ENCODE data around the gene ARHGEF33. TPM values are rescaled to one million over a fixed set of nuclear protein-coding genes. Genes with fewer than 3 reads are reported as not detected.
A peak's percentile ranks its signal among the peaks of the same experiment; 100 is the strongest.
"Not testable (repeated sequence)": the region's sequence is repeated elsewhere in the genome, so short reads cannot be mapped to it uniquely, and the experiment has no call there.

Gene ARHGEF33
- total RNA-seq, 1 experiment from 2014 or later, result not detected

DNA sequence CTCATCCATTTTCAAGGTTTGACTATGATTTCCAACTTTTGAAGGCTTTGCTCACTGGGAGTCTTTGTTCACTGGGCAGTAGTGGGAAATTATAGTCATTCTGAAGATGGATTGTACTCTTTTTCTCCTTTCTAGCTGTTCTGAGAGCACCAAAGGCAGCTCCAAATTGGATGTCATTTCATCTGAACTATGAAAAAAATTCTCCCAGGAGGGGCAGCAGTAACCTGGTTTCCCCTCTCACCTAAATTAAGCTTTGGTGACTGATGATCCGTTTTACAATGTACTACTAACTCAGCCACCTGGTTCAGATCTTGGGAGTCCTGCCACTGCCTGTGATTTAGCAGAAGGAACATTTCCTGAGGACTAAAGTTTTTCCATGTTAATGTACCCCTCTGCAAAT lies 17.6 kb downstream of the ARHGEF33 start:
- in situ Hi-C loops (cut with HindIII; ENCODE audit: low pct_unique_long_range_greater_than_20kb, low sequenced_read_pairs), result no loop called here
- no peak for DNase-seq (ENCODE audit: low read depth)

DNA sequence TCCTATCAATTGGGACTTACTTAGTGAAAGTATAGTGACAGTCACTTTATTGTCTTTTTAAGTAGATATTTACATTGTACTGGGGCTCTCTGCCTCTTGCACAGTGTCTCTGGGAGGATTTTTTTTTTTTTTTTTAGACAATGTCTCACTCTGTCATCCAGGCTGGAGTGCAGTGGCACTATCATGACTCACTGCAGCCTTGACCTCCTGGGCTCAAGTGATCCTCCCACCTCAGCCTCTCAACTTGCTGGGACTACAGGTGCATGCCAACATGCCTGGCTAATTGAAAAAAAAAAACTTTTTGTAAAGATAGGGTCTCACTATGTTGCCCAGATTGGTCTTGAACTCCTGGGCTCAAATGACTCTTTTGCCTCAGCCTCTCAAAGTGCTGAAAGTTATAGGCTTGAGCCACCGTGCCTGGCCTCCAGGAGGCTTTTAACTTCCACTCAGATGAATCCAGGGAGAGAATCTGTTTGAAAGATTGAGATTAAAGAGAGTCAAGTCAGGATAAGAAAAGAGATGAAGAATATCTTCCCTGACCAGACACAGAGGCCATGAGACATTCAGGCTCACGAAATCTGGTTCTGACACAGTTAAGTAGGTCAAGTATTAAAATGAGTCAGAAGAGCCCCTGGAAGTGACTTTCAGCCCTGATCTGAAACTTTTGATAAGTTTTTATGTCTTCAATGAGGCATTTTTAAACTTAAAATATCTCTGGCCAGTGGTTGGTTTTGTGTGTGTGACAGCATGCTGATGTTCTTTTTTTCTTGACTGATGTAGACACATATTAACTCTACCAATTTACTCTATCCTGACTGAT lies 18.3 kb downstream of the ARHGEF33 start:
- DNase-seq (ENCODE audit: low read depth), result peak; percentile 7
- in situ Hi-C loops (cut with HindIII; ENCODE audit: low pct_unique_long_range_greater_than_20kb, low sequenced_read_pairs), result no loop called here

DNA sequence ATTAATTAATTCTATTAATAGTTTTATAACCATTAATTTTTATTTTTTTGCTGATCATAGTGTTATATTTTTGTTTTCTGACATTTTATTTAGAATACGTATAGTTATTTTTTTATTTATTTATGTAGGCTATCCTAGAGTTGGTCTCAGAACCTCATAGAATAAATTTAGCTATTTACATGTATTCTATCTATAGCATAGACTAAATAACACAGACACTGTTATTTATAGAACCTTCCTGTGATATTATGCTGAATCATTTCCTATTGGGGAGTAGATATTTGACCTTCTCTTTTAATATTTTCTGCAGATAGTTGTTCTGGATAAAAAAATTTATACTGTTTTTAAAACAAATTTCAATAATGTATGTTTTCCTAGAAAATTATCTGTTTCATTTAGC lies 20.2 kb downstream of the ARHGEF33 start:
- DNase-seq (ENCODE audit: low read depth), result no peak
- in situ Hi-C loops (cut with HindIII; ENCODE audit: low pct_unique_long_range_greater_than_20kb, low sequenced_read_pairs), result no loop called here

DNA sequence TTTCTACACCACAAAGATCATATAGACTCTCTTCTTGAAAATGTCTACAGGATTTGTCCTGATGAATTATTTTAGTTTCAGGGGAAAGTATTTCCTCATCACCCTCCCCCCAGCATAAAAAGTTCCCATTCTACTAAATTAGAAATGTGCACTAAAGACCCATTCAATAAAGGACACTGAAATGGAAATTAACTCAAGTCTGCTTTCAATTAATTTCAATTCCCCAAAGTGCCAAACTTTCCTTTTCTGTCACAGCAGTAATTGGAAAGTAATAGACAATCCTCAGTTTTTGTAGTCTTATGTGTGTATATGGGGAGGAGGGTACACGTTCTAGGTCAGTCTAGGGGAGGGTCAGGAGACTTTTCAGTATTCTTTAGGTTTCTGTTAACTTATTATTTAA lies 21.5 kb downstream of the ARHGEF33 start:
- no peak for DNase-seq (ENCODE audit: low read depth)
- in situ Hi-C loops (cut with HindIII; ENCODE audit: low pct_unique_long_range_greater_than_20kb, low sequenced_read_pairs), result no loop called here

DNA sequence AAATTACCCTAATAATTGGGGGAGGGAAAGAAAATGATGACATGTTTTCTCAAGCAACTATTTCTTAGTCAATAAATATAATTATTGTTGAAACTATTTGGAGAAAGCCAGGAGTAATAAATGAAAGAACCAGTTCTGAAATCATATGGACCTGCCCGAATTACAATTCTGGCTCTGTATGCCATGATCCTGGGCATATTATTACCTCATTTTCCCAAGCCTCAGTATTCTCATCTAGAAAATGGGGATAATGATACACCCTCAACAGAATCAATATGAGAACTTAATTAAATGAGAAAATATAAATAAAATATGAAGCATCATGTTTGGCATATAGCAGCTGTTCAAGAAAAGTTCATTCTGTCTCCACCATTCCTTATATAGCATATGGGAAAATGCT lies 22.9 kb downstream of the ARHGEF33 start:
- in situ Hi-C loops (cut with HindIII; ENCODE audit: low pct_unique_long_range_greater_than_20kb, low sequenced_read_pairs), result no loop called here
- no peak for DNase-seq (ENCODE audit: low read depth)

DNA sequence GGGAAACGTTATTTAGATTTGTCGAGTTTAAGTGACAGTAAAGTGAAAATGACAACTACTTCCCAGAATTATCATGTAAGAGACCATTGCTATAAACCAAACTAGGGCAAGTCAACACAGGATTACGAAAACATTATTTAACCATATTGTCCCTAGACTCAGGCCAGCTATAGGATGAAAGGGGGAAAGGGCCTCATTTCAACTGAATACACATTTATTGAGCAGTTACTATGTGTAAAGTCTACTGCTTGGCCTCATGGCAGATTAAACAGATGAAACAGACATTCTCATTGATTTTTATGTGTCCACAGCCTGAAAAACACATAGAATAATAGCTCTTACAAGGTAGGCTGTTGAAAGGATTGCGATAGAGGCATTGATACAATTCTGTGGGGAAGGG lies 32.7 kb downstream of the ARHGEF33 start:
- in situ Hi-C loops (cut with HindIII; ENCODE audit: low pct_unique_long_range_greater_than_20kb, low sequenced_read_pairs), result no loop called here
- DNase-seq (ENCODE audit: low read depth), result no peak

DNA sequence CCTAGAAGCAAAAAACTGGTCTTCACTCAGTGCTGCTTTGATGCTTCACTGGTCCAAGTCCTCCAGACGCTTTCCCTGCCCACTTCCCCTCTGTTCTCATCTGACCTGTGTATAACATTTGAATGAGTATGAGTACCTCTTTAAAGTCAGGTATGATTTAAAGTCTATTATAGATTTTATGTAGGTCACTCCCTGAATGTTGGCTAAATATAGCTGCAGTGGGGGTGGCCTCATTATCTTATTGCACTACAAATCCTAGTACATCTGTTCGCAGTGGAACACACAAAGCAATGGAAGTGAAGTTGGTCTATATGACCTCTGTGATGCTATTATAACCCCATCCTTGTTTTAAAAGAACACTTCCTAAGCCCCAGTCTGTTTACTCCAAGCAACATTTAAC lies 33.2 kb downstream of the ARHGEF33 start:
- in situ Hi-C loops (cut with HindIII; ENCODE audit: low pct_unique_long_range_greater_than_20kb, low sequenced_read_pairs), result no loop called here

DNA sequence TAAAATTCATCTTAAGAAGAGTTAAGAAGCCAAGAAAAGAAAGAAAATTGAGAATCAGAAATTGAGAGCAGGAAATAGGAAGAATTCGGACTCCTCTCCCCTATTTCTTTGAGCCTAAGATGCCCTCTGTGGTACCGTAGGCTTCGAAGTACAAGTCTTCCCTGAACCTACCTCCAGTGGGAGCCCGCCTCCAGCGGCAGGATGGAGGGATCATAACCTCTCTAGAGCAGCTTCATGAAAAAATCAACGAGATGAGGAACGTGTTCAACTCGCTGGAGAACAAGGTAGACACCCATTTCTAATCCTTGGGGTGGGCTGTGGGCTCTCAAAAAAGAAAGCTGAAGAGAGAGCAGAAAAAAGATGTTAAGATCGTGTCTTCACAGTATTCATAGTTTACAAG lies 36.3 kb downstream of the ARHGEF33 start:
- in situ Hi-C loops (cut with HindIII; ENCODE audit: low pct_unique_long_range_greater_than_20kb, low sequenced_read_pairs), result no loop called here
- DNase-seq (ENCODE audit: low read depth), result no peak

More for the DNA sequence above, 33.2 kb downstream of the ARHGEF33 start:
- DNase-seq (ENCODE audit: low read depth), result no peak

DNA sequence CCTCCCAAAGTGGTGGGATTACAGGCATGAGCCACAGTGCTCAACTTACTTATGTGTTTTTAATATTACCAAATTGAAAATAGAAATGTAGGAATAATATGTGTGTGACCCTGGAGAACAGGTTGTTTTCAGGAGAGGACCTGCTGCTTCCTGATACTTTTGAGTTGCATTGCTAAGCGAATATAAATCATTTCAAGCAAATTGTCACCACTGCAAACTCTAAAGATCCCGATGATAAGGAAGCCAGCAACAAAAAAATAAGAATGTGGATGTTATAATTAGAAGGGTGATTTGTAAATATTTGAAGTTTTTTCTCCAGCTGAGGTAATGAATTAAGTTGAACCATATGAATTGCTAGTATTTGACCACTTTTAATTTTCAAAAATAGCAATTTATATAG lies 40.9 kb downstream of the ARHGEF33 start:
- in situ Hi-C loops (cut with HindIII; ENCODE audit: low pct_unique_long_range_greater_than_20kb, low sequenced_read_pairs), result no loop called here
- DNase-seq (ENCODE audit: low read depth), result no peak

DNA sequence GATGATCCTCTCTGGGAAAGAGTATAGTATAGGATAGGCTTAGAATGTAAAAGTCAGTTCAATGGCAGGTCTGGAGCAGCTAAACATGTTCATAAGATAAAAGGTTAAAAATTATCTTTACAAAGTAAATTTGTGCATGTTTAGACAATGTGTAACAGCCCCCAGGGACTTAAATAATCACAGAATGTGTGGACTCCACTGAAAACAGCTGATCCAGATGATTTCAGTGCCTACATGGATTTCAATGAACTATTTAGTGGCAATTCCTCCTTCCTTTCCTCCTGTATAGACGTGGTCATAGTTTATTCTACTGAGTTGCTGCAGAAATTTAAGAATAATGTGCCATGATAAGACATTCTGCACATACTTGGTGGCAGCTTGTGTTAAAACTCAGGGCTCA lies 42.9 kb downstream of the ARHGEF33 start:
- DNase-seq (ENCODE audit: low read depth), result no peak
- in situ Hi-C loops (cut with HindIII; ENCODE audit: low pct_unique_long_range_greater_than_20kb, low sequenced_read_pairs), result no loop called here

DNA sequence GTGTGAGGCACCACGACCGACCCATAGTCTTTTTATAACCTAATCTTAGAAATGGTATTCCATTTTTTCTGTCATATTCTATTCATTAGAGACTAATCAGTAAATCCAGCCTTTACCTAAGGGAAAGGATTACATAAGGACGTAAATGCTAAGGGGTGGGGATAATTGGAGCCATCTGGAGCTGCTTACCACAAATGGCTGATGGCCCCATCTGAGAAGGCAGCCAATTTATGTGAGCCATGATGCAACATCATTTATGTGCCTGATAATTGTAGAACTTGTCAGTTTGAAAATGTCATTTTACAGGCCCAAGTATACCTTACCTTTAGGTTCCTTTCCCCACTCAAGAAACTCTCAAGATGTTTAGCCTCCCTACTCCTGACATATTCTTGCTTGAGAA lies 44.0 kb downstream of the ARHGEF33 start:
- no peak for DNase-seq (ENCODE audit: low read depth)
- in situ Hi-C loops (cut with HindIII; ENCODE audit: low pct_unique_long_range_greater_than_20kb, low sequenced_read_pairs), result no loop called here

DNA sequence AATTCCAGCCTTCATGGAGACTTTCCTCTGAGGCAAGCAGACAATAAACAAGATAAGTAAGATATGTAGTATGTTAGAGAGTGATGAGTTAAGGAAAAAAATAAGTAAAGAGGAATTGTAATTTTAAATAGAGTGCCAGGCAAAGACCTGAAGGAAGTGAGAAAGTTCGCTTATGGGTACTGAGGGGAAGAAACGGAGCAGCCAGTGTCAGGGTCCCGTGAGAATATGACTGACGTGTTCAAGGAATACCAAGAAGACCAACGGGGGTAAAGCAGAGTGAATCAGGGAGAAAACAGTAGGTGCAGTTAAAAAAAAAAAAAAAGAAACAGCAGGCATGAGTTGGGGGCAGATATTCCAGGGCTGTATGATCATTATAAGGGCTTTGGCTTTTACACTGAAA lies 45.1 kb downstream of the ARHGEF33 start:
- in situ Hi-C loops (cut with HindIII; ENCODE audit: low pct_unique_long_range_greater_than_20kb, low sequenced_read_pairs), result no loop called here

DNA sequence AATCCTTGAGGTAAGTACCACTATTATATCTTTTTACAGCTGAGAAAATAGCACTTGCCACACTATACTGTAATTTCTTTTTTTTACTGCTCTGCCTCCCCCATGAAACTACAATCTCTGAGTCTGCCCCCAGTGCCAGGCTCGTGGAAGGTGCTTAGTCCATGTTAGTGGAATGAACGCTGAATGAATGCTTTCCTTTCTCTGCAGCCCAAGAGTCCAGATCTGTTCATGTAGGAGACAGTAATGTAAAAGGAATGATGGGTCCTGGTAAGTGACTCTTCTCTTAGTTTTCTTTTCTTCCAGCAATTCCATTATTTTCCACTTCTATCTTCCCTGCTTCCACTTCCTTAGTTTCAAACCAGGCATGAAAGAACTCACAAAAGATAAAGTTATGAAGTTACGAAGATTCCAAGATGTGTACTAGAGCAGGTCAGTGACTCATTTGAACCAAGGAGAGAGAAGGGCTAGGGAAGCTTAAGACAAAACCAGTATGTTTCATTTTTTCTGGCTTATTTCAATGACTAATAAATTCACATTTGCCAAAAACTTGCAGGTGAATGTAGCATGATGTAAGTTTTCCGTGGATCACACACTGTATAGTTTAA lies 46.0 kb downstream of the ARHGEF33 start:
- DNase-seq (ENCODE audit: low read depth), result no peak
- in situ Hi-C loops (cut with HindIII; ENCODE audit: low pct_unique_long_range_greater_than_20kb, low sequenced_read_pairs), result no loop called here

More for the DNA sequence above, 45.1 kb downstream of the ARHGEF33 start:
- no peak for DNase-seq (ENCODE audit: low read depth)

DNA sequence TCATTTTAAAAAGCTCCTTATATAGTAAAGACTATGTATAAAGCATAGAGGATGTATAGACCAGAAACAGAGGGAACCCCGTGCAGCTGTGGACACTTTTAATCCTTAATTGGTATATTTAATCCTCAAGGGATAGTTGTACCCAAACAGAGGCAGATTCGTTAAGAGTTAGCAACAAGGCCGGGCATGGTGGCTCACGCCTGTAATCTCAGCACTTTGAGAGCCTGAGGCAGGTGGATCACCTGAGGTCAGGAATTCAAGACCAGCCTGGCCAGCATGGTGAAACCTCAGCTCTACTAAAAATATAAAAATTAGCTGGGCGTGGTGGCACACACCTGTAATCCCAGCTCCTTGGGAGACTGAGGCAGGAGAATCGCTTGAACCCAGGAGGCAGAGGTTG lies 46.8 kb downstream of the ARHGEF33 start:
- in situ Hi-C loops (cut with HindIII; ENCODE audit: low pct_unique_long_range_greater_than_20kb, low sequenced_read_pairs); DNase-seq (ENCODE audit: low read depth): not testable (repeated sequence)

DNA sequence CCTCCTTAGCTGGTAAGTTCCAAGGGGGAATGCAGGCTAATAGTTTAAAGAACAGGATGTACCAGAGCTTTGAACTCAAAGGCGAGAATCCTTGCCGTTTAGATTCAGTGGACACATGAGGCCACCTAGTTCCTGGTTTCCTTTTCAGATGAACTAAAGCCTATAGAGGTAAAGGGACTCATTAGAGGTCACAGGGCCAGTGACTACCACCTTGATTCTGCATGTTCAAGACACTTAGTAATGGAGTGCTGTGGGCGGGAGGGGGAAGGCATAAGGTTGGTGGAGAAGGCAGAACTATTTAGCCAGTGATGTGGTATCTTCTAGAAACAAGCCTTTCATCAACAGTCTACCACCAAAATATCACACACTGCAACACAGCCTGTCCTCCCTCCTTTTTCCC lies 47.9 kb downstream of the ARHGEF33 start:
- DNase-seq (ENCODE audit: low read depth), result no peak
- in situ Hi-C loops (cut with HindIII; ENCODE audit: low pct_unique_long_range_greater_than_20kb, low sequenced_read_pairs), result no loop called here

DNA sequence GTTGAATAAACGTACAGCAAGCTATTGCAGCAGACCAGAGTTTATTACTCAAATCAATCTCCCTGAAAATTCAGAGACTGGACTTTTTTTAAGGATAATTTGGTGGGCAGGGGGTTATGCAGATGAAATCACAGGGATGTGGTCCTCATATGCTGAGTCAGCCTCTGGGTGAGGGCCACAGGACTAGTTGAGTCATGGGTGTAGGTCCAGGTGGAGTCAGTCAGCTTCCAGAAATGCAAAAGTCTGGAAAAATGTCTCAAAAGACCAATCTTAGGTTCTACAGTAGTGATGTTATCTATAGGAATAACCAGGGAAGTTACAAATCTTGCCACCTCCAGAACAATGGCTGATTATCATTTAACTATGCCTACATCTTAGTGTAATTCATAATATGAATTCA lies 51.1 kb downstream of the ARHGEF33 start:
- in situ Hi-C loops (cut with HindIII; ENCODE audit: low pct_unique_long_range_greater_than_20kb, low sequenced_read_pairs), result no loop called here
- no peak for DNase-seq (ENCODE audit: low read depth)

DNA sequence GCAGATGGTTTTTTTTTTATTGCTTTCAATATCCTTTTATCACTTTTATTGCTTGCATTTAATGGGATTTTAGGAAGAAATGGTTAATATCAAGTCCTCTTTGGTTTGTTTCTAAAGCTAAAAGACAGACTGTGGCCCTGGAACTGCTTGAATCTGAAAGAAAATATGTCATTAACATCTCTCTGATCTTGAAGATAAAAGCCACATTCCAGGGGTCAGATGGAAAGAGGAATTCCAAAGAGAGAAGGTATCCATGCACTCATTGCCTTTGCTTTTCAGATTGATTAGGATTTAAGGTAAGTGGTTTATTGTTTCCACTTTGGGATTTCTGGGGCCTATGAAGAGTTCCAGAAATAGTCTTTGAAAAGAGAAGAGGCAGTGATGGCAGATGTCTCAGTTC lies 54.1 kb downstream of the ARHGEF33 start:
- no peak for DNase-seq (ENCODE audit: low read depth)
- in situ Hi-C loops (cut with HindIII; ENCODE audit: low pct_unique_long_range_greater_than_20kb, low sequenced_read_pairs), result no loop called here

DNA sequence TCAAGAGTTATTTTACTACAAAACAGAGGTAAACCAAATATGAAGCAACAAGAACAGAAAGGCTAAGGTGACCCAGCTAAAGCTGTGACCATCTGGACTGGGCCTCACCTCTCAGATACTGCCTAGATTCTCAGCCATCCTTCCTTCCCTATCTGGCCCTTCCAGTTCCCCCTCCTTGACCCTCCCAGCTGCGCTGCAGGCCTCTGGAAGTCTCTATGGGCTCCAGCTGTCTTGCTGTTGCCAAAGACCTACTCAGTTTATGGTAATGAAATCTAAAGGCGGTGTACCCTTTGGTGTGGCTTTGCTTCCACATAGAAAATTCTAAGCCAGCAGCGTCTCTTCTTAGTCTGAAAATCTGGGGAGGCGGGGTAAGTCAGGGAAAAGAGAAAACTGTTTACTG lies 55.7 kb downstream of the ARHGEF33 start:
- in situ Hi-C loops (cut with HindIII; ENCODE audit: low pct_unique_long_range_greater_than_20kb, low sequenced_read_pairs), result no loop called here
- no peak for DNase-seq (ENCODE audit: low read depth)

DNA sequence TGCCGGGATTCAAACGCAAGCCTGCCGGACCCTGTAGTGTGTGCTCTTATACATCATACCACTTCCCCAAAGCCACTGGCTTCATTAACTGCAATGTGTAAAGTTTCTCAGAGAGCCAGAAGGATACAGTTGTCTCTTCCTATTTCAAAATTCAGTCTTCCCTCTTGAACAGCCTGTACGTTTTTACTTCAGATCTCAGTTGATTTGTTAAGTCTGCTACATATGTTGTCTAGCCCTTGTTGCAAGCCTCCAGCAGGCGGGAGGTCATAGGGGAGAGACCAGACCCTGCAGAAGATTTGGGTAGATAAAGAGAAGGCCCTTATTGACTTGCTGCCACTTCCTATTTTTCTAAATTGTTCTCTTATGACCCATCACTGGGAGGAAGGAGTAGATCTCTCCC lies 56.2 kb downstream of the ARHGEF33 start:
- DNase-seq (ENCODE audit: low read depth), result no peak
- in situ Hi-C loops (cut with HindIII; ENCODE audit: low pct_unique_long_range_greater_than_20kb, low sequenced_read_pairs), result no loop called here
